GM18499 (cell line): Measurements from ENCODE around the gene ZNF280A.
"Not testable (repeated sequence)": the region's sequence is repeated elsewhere in the genome, so short reads cannot be mapped to it uniquely, and the experiment has no call there.

Source experiments
- ATAC-seq: cut with Tn5 transposase; IDR thresholded peaks from one replicate; pipeline ENCODE4 v1.9.1; 2021; ENCODE audit warnings: moderate number of reproducible peaks; ENCODE audit not compliant: insufficient read depth, unreplicated experiment

Gene ZNF280A

GRCh38 chr22:22546490-22546889, 26.4 kb upstream of the ZNF280A start:
- ATAC-seq = no peak

DNA sequence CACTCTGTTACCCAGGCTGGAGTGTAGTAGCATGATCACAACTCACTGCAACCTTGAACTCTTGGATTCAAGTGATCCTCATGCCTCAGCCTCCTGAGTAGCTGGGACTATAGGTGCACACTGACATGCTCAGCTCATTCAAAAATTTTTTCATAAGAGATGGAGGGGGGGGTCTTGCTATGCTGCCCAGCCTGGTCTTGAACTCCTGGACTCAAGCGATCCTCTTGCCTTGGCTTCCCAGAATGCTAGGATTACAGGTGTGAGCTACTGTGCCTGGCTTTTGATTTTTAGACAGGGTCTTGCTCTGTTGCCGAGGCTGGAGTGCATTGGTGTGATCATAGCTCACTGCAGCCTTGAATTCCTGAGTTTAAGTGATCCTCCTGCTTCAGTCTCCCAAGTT, 25.0 kb upstream of the ZNF280A start:
- ATAC-seq = no peak

DNA sequence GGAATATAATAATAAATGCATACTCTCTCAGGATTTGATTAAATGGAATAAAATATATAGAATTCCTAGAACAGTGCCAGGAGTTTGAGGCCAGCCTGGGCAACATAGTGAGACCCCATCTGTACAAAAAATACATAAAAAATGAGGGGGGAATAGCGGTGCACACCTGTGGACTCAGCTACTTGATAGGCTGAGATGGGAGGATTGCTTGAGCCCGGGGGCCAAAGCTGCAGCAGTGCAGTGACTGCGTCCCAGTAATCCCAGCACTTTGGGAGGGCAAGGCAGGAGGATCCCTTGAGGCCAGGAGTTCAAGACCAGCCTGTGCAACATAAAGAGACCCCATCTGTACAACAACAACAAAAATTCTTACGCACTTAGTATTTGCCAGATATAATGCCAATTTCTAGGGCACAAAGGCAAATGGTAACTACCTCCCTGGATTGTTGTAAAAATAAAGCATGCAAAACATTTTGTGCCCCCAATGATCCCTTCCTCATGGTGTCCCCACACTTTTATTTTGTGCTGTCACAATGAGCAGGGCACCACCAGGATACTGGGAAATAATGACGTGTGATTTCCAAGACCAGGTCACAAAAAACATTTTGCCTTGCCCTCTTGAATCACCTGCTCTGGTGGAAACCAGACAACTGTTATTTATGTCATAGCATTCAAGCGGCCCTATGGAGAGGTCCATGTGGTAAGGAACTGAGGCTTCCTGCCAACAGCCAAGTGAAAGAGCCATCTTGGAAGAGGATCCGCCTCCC, 18.3 kb upstream of the ZNF280A start:
- no peak for ATAC-seq

GRCh38 chr22:22536916-22537315, 16.8 kb upstream of the ZNF280A start:
- ATAC-seq = no peak

GRCh38 chr22:22536515-22536914, 16.4 kb upstream of the ZNF280A start:
- ATAC-seq = no peak

- no peak for ATAC-seq
These were observed 15.6 kb upstream of the ZNF280A start for GRCh38 chr22:22535662-22536061.

- no peak for ATAC-seq
These were observed 14.7 kb upstream of the ZNF280A start for GRCh38 chr22:22534604-22535415.

DNA sequence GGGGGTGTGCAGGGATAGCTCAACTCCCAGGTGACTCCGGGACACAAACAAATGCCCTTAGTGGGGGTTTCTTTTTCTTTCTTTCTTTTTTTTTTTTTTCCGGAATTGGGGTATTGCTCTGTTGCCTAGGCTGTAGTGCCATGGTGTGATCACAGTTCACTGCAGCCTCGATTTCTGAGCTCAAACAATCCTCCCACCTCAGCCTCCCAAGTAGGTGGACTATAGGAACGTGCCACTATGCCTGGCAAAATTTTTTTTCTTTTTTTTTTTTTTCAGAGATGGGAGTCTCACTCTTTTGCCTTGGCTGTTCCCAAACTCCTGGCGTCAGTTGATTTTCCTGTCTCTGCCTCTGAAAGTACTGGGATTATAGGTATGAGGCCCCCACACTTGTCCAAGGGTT, 13.8 kb upstream of the ZNF280A start:
- no peak for ATAC-seq

GRCh38 chr22:22533417-22533816, 13.3 kb upstream of the ZNF280A start:
- ATAC-seq = no peak

DNA sequence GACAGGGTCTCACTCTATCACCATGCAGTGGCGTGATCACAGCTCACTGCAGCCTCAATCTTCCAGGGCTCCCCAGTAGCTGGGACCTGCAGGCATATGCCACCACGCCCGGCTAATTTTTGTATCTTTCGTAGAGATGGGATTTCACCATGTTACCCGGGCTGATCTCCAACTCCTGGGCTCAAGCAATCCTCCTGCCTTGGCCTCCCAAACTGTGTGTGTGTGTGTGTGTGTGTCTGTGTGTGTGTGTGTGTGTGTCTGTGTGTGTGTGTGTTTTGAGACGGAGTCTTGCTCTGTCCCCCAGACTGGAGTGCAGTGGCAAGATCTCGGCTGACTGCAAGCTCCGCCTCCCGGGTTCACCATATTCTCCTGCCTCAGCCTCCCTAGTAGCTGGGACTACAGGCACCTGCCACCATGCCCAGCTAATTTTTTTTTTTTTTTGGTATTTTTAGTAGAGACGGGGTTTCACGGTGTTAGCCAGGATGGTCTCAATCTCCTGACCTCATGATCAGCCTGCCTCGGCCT, 12.5 kb upstream of the ZNF280A start:
- not testable (repeated sequence) for ATAC-seq

- ATAC-seq = no peak
These were observed 11.9 kb upstream of the ZNF280A start for GRCh38 chr22:22531770-22532546.

- ATAC-seq = no peak
These were observed 8.7 kb upstream of the ZNF280A start for GRCh38 chr22:22528780-22529179.

DNA sequence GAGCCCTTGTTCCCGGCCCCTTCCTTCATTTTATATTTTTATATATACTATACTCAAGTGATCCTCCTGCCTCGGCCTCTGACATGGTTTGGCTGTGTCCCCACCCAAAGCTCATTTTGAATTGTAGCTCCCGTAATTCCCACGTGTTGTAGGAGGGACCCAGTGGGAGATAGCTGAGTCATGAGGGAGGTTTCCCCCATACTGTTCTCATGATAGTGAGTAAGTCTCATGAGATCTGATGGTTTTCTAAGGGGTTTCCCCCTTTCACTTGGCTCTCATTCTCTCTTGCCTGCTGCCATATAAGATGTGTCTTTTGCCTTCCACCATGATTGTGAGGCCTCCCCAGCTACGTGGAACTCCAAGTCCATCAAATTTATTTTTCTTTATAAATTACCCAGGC, 7.2 kb upstream of the ZNF280A start:
- ATAC-seq = no peak

- no peak for ATAC-seq
These were observed 6.2 kb upstream of the ZNF280A start for GRCh38 chr22:22526125-22526912.

DNA sequence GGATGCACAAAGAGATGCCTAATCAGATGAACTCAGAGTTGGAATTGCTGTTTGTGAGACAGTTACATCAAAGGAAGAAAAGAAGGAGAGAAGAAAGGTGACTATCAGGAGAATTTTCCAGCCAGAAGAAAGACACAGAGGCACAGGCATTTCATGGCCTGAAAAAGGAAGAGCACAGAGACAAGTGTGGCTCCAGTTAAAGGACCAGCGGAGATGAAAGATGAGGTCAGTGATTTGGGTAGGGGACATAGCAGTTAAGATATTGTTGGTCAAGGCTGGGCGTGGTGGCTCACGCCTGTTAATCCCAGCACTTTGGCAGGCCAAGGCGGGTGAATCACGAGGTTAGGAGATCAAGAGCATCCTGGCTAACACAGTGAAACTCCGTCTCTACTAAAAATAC, 3.4 kb upstream of the ZNF280A start:
- ATAC-seq = no peak

DNA sequence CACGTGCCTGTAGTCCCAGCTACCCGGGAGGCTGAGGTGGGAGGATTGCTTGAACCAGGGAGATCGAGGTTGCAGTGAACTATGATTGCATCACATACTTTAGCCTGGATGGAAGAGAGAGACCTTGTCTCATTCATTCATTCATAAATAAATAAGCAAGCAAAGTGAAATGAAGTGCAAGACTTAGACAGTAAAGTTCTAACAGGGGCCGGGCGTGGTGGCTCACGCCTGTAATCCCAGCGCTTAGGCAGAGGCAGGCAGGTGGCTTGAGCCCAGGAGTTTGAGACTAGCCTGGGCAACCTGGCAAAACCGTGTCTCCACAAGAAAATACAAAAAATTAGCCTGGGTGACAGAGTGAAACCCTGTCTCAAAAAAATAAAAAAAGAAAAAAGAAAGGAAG, 1.6 kb upstream of the ZNF280A start:
- ATAC-seq = no peak

DNA sequence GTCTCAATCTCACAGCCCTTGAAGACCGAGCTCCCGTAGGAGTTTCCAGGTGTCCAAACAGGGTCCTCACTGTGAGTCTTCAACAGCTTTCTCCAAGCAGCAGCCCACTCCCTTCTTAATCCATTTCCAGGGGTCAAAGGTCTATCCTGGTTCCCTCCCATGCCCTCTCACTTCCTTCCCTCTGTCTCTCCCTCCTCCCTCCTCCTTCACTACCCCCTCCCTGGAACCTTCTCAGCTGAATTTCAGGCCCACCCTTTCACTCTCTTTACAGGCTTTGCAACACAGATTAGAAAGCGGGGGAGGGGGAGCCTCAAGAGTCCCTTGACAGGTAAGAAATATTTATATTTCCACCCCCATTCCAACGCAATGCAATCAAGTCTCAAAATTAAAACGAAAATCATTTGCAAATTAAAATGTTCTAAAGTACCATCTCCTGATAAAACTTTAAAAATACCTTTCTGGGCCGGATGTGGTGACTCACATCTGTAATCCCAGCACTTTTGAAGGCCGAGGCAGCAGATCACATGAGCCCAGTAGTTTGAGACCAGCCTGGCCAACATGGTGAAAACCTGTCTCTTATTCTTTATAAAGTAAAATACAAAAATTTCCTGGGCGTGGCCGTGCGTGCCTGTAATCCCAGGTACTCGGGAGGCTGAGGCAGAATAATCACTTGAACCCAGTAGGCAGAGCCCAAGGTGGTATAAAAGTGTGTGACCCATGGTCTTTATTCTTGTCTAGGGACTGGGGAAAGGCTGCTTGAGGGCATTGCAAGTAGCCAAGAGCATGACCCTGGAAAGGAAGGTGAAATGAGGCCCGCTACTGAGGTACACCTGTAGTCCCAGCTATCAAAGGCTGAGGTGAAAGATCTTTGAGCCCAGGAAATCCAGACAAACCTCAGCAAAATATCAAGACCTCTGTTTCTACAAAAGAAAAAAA, 865 bp upstream of the ZNF280A start:
- no peak for ATAC-seq

DNA sequence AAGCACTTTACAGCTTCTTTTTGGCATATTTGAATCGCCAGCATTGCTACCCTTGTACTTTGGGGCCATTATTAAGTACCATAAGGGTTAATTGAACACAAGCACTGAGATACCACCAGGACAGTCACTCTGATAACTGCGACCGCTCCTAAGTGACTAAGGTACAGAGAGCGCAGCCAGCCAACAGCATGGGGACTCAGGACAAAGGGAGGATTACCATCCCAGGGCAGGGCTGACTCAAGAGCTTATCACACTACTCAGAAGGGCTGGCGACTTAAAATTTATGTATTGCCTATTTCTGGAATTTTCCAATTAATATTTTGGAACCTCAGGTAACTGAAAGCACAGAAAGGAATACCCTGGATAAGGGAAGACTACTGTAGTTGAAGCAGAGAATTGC, 479 bp downstream of the ZNF280A start:
- ATAC-seq = no peak

DNA sequence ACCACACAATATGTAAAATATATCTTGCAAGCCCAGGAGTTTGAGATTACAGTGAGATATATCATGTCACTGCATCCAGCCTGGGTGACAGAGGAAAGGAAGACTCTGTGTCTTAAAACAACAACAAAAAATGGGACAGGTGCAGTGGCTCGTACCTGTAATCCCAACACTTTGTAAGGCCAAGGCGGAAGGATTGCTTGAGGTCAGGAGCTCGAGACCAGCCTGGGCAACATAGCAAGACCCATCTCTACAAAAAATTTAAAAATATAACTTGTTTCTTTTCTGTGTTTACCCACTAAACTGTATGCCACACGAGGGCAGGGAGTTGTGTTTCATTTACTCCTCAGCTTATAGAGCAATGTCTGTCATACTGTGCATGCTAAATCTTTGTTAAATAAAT, 3.1 kb downstream of the ZNF280A start:
- ATAC-seq = no peak
